ENCODE results near the gene SMCO4.
A peak's percentile ranks its signal among the peaks of the same experiment; 100 is the strongest.
"Not testable (repeated sequence)": the region's sequence is repeated elsewhere in the genome, so short reads cannot be mapped to it uniquely, and the experiment has no call there.

Gene SMCO4

DNA sequence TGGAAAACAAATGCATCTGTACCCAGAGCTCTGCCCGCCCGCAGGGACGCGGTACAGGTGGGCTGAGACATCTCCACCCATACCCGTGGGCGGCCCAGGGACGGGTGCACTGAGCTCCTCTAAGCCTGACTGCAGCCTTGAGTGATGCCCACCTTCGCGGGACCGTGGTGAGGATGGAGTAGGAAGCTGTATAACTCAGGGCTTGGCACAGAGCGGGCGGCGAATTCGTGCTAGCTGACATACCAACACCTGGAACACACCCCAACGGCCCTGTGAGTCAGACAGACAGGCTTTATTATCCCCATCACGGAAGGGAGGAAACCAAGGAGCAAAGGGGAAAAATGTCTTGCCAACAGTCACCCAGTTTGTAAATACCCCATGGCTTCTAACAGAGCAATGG lies 61.9 kb downstream of the SMCO4 start:
- no peak for DNase-seq (ENCODE audit: low read depth in 2 of 3, low spot score in 2 of 3)

DNA sequence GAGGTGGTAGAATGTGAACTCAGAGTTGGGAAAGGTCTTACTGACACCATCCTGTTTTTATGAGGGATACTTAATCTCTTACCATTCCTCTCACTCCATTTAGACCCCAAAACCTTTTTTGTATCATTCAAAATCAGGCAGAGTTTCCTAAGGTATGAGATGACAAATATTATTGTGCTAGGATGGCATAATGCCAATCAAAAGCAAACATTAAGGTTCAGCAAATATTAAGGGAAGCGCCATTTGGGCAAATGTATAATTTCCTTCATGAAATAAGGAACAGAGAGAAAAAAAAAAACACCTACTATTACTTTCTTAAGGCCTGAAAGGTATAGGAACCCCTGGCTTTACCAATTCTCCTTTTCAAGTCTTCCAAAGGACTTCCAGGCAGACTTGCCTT lies 62.4 kb downstream of the SMCO4 start:
- no peak for DNase-seq (ENCODE audit: low read depth in 2 of 3, low spot score in 2 of 3)

GRCh38 chr11:93480256-93480655 lies 62.9 kb downstream of the SMCO4 start:
- no peak for DNase-seq (ENCODE audit: low read depth in 2 of 3, low spot score in 2 of 3)

DNA sequence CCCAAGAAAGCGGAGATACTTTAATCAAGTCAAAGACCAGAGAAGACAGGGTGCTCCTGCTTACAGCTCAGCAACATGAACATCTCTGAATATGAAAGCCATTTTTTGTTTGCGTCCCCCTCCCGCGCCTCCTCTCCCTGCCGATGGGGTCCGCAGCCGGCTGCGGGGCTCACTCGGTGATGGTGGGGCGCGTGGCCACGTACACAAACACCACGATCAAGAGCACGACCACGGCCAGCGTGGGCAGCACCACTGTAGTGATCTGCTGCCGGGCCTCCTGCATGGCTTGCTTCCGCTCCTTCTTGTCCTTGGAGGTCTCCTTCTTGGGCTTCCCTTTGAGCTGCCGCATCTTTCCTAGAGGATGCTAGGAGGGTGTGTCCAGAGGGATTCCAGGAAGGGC lies 64.3 kb downstream of the SMCO4 start:
- no peak for DNase-seq (ENCODE audit: low read depth in 2 of 3, low spot score in 2 of 3)

DNA sequence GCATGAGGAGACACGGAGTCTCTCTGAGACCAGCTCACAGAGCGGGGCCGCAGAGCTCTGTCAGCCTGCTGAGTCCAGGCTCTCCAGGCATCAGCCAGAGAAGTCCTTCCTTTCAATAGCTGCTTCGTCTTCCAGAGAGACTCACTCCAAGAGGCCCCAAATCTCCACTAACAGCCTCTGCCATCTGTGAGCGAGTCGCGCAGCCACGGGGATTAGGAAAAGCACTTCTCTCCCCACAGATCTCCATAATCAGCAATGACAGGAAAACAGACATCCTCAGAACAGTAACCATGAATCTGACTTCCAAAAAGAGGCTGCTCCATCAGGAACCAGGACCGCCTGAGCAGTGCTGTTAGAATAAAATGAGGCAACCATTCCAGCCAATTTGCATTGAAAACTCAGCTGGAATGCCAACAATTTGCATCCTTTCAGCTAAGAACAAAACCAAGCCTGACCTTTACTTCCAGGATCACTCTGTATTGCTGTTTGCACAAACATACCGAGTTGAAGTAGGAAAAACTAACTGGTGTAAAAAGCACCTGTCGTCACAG lies 65.4 kb downstream of the SMCO4 start:
- no peak for DNase-seq (ENCODE audit: low read depth in 2 of 3, low spot score in 2 of 3)

DNA sequence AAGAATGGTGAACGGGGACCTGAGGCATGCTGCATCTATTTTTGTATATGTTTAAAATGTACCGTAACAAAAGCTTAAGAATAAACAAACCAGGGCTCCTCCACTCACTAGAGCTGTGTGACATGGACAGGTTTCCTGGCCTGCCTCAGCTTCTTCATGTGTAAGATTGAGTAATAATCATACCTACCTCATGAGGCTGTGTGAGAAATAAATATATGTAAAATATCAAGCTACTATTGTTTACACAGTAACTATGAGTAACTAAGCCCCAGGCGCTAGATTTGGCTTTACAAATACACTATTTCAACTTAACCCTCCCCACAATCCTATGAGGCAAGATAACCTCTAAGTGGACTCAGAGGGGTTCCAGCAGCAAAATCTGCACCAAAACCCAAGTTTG lies 66.4 kb downstream of the SMCO4 start:
- no peak for DNase-seq (ENCODE audit: low read depth in 2 of 3, low spot score in 2 of 3)

DNA sequence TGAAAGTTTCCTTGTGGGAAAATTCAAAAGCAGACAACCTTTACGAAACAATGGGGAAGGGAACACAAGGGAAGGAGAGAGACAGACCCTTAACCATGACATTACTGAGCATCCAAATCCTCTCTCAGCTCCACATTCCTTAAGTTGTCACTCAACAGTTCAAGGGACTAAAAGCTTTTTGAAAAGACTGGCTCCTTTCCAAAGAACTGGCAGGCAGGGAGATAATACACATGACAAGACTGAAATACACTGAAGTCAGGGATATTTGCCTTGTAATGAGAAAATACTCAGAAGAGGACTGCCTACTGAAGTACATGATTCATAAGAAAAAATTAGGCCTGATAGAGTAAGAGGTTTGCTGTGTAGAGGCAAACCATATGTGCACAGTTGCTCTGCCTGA lies 69.1 kb downstream of the SMCO4 start:
- DNase-seq (ENCODE audit: low read depth in 2 of 3, low spot score in 2 of 3) = no peak

GRCh38 chr11:93468290-93468689 lies 74.9 kb downstream of the SMCO4 start:
- DNase-seq (ENCODE audit: low read depth in 2 of 3, low spot score in 2 of 3) = no peak

- DNase-seq (ENCODE audit: low read depth in 2 of 3, low spot score in 2 of 3) = no peak
These were observed 76.1 kb downstream of the SMCO4 start for GRCh38 chr11:93467054-93467453.

DNA sequence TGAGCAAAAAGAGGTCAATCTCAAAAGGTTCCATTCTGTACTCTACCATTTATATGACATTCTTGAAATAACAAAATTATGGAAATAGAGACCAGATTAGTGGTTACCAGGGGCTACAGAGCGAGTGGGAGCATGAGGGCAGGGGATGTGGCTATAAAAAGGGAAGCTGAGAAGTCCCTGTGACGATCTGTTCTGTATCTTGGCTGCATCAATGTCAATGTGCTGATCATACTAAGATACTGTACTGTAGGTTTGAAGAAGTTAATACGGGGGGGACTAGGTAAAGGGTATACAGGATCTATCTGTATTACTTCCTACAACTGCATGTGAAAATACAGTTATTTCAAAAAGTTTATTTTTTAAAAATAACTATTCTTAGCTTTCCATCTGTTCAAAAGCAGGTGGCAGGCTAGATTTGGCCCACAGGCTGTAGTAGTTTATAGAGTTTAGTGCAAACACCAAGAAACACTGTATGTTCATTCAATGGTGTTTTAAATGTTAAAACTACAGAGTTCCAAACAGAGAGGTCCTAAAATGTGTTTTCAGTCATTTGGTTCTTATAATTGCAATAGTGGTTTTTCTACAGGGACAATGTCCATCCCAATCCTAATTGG lies 78.2 kb downstream of the SMCO4 start:
- no peak for DNase-seq (ENCODE audit: low read depth in 2 of 3, low spot score in 2 of 3)

DNA sequence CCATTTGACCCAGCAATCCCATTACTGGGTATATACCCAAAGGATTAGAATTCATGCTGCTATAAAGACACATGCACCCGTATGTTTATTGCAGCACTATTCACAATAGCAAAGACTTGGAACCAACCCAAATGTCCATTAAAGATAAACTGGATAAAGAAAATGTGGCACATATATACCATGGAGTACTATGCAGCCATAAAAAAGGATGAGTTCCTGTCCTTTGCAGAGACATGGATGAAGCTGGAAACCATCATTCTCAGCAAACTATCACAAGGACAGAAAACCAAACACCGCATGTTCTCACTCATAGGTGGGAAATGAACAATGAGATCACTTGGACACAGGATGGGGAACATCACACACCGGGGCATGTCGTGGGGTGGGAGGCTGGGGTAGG lies 79.5 kb downstream of the SMCO4 start:
- DNase-seq (ENCODE audit: low read depth in 2 of 3, low spot score in 2 of 3) = not testable (repeated sequence)

GRCh38 chr11:93458286-93458685 lies 84.9 kb downstream of the SMCO4 start:
- no peak for DNase-seq (ENCODE audit: low read depth in 2 of 3, low spot score in 2 of 3)

- peak in 1 of 3 experiments; percentile 0 for DNase-seq (ENCODE audit: low read depth in 2 of 3, low spot score in 2 of 3)
These were observed 98.5 kb downstream of the SMCO4 start for GRCh38 chr11:93444617-93445073.

GRCh38 chr11:93443232-93443631 lies 100.0 kb downstream of the SMCO4 start:
- DNase-seq (ENCODE audit: low read depth in 2 of 3, low spot score in 2 of 3) = not testable (repeated sequence)

GRCh38 chr11:93432247-93432646 lies 110.9 kb downstream of the SMCO4 start:
- no peak for DNase-seq (ENCODE audit: low read depth in 2 of 3, low spot score in 2 of 3)

Measured in activated CD8-positive, alpha-beta memory T cell treated with anti-CD3 and anti-CD28 coated beads for 48 hours (primary cell).